WTC11 (cell line): ENCODE results near the gene SRPK3. TPM values are rescaled to one million over a fixed set of nuclear protein-coding genes. Genes with fewer than 3 reads are reported as not detected.

Experiments used
- ATAC-seq: fragments of 200-7000 bp; cut with Tn5 transposase; 2 replicates; pipeline ENCODE4 v1.10.0; 2021; ENCODE audit warnings: mild to moderate bottlenecking, moderate library complexity
- CTCF ChIA-PET: fragments of 300-600 bp; sonication (Branson Sonifier 250); formaldehyde crosslinking; loops from one replicate; lab custom pipeline; 2021; ENCODE audit warnings: antibody characterized with exemption; lab: Charles Lee
- POLR2A ChIA-PET: fragments of 350-600 bp; sonication (Branson Sonifier 250); formaldehyde crosslinking; loops from one replicate; lab custom pipeline; 2021; ENCODE audit warnings: antibody characterized with exemption; lab: Charles Lee
- DNase-seq: peaks from one replicate; pipeline ENCODE4 v3.0.0; 2021; ENCODE audit warnings: low spot score
- H3K27ac Mint-ChIP-seq: 2 replicates; pipeline ENCODE4 v1.8.0; 2021; ENCODE audit warnings: mixed read lengths
- H3K27me3 Mint-ChIP-seq: 2 replicates; pipeline ENCODE4 v1.8.0; 2021; ENCODE audit warnings: low read depth, mild to moderate bottlenecking, moderate library complexity, mixed read lengths
- H3K36me3 Mint-ChIP-seq: 2 replicates; pipeline ENCODE4 v1.8.0; 2021; ENCODE audit warnings: mixed read lengths
- H3K4me1 Mint-ChIP-seq: 2 replicates; pipeline ENCODE4 v1.8.0; 2022; ENCODE audit warnings: mixed read lengths
- H3K4me3 Mint-ChIP-seq: 2 replicates; pipeline ENCODE4 v1.8.0; 2021; ENCODE audit warnings: mild to moderate bottlenecking, moderate library complexity, mixed read lengths
- H3K9me3 Mint-ChIP-seq: 2 replicates; pipeline ENCODE4 v1.8.0; 2021; ENCODE audit warnings: mixed read lengths
- ARID4B ChIP-seq: sonication (generic); formaldehyde crosslinking; IDR thresholded peaks from 2 replicates; pipeline ENCODE4 v1.8.0; 2023; ENCODE audit warnings: missing genetic modification reagents, mild to moderate bottlenecking, borderline replicate concordance
- ATF3 ChIP-seq: sonication (generic); formaldehyde crosslinking; conservative IDR thresholded peaks from 2 replicates; pipeline ENCODE4 v1.8.1; 2022; ENCODE audit warnings: mild to moderate bottlenecking, missing genetic modification reagents
- E2F1 ChIP-seq: sonication (generic); formaldehyde crosslinking; IDR thresholded peaks from 2 replicates; pipeline ENCODE4 v1.8.0; 2022; ENCODE audit warnings: mild to moderate bottlenecking, missing genetic modification reagents
- FOXP1 ChIP-seq: sonication (generic); formaldehyde crosslinking; IDR thresholded peaks from 2 replicates; pipeline ENCODE4 v1.8.0; 2022; ENCODE audit warnings: missing genetic modification reagents, mild to moderate bottlenecking, moderate library complexity, borderline replicate concordance
- IRF1 ChIP-seq: sonication (generic); formaldehyde crosslinking; IDR thresholded peaks from 2 replicates; pipeline ENCODE4 v1.8.0; 2023; ENCODE audit warnings: missing genetic modification reagents
- JAZF1 ChIP-seq: fragments of 250-450 bp; sonication (Bioruptor Pico); IDR thresholded peaks from 2 replicates; pipeline ENCODE4 v1.9.0; 2021; ENCODE audit warnings: moderate library complexity, mild to moderate bottlenecking, inconsistent platforms
- RORB ChIP-seq: fragments of 250-450 bp; sonication (Bioruptor Pico); IDR thresholded peaks from 2 replicates; pipeline ENCODE4 v1.9.0; 2021; ENCODE audit warnings: mild to moderate bottlenecking
- SMAD3 ChIP-seq: sonication (generic); formaldehyde crosslinking; IDR thresholded peaks from 2 replicates; pipeline ENCODE4 v1.8.0; 2022; ENCODE audit warnings: missing genetic modification reagents, mild to moderate bottlenecking, borderline replicate concordance
- TEAD4 ChIP-seq: sonication (generic); formaldehyde crosslinking; IDR thresholded peaks from 2 replicates; pipeline ENCODE4 v1.8.0; 2022; ENCODE audit warnings: mild to moderate bottlenecking, missing genetic modification reagents
- ZNF396 ChIP-seq: fragments of 250-450 bp; sonication (Bioruptor Pico); IDR thresholded peaks from 2 replicates; pipeline ENCODE4 v1.8.0; 2021; ENCODE audit warnings: mild to moderate bottlenecking, moderate library complexity, borderline replicate concordance
- ZNF671 ChIP-seq: fragments of 250-450 bp; sonication (Bioruptor Pico); IDR thresholded peaks from 2 replicates; pipeline ENCODE4 v1.8.0; 2021; ENCODE audit warnings: mild to moderate bottlenecking
- total RNA-seq: library from RNA; stranded (reverse); gene quantifications from 3 replicates; pipeline ENCODE4 v1.2.3, GENCODE V29; 2021
- TF ChIP-seq, protein P1 (sequence below): sonication (generic); formaldehyde crosslinking; IDR thresholded peaks from 2 replicates; pipeline ENCODE4 v1.8.0; 2023; ENCODE audit warnings: mild to moderate bottlenecking, missing genetic modification reagents
- TF ChIP-seq, protein P2 (sequence below): sonication (generic); formaldehyde crosslinking; IDR thresholded peaks from 2 replicates; pipeline ENCODE4 v1.8.1; 2023; ENCODE audit warnings: mild to moderate bottlenecking, moderate library complexity, missing genetic modification reagents
- TF ChIP-seq, protein P3 (sequence below): sonication (generic); formaldehyde crosslinking; IDR thresholded peaks from 2 replicates; pipeline ENCODE4 v1.8.0; 2022; ENCODE audit warnings: mild to moderate bottlenecking, missing genetic modification reagents
- TF ChIP-seq, protein P4 (sequence below): sonication (generic); formaldehyde crosslinking; IDR thresholded peaks from 2 replicates; pipeline ENCODE4 v1.8.1; 2022; ENCODE audit warnings: low read depth, mild to moderate bottlenecking, moderate library complexity, missing genetic modification reagents, borderline replicate concordance

SRPK3 gene
- total RNA-seq, 1 experiment from 2014 or later, result not detected

- TF ChIP-seq, protein P1, sequence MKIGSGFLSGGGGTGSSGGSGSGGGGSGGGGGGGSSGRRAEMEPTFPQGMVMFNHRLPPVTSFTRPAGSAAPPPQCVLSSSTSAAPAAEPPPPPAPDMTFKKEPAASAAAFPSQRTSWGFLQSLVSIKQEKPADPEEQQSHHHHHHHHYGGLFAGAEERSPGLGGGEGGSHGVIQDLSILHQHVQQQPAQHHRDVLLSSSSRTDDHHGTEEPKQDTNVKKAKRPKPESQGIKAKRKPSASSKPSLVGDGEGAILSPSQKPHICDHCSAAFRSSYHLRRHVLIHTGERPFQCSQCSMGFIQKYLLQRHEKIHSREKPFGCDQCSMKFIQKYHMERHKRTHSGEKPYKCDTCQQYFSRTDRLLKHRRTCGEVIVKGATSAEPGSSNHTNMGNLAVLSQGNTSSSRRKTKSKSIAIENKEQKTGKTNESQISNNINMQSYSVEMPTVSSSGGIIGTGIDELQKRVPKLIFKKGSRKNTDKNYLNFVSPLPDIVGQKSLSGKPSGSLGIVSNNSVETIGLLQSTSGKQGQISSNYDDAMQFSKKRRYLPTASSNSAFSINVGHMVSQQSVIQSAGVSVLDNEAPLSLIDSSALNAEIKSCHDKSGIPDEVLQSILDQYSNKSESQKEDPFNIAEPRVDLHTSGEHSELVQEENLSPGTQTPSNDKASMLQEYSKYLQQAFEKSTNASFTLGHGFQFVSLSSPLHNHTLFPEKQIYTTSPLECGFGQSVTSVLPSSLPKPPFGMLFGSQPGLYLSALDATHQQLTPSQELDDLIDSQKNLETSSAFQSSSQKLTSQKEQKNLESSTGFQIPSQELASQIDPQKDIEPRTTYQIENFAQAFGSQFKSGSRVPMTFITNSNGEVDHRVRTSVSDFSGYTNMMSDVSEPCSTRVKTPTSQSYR, result no peak
- TF ChIP-seq FOXP1 (CRISPR knock-in tag), result no peak
- TF ChIP-seq, protein P2, sequence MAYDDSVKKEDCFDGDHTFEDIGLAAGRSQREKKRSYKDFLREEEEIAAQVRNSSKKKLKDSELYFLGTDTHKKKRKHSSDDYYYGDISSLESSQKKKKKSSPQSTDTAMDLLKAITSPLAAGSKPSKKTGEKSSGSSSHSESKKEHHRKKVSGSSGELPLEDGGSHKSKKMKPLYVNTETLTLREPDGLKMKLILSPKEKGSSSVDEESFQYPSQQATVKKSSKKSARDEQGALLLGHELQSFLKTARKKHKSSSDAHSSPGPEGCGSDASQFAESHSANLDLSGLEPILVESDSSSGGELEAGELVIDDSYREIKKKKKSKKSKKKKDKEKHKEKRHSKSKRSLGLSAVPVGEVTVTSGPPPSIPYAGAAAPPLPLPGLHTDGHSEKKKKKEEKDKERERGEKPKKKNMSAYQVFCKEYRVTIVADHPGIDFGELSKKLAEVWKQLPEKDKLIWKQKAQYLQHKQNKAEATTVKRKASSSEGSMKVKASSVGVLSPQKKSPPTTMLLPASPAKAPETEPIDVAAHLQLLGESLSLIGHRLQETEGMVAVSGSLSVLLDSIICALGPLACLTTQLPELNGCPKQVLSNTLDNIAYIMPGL (CRISPR knock-in tag), result no peak
- TF ChIP-seq IRF1 (CRISPR knock-in tag), result no peak
These were observed 4.2 kb upstream of the SRPK3 start (continued) for GRCh38 chrX:153776611-153777045.

DNA sequence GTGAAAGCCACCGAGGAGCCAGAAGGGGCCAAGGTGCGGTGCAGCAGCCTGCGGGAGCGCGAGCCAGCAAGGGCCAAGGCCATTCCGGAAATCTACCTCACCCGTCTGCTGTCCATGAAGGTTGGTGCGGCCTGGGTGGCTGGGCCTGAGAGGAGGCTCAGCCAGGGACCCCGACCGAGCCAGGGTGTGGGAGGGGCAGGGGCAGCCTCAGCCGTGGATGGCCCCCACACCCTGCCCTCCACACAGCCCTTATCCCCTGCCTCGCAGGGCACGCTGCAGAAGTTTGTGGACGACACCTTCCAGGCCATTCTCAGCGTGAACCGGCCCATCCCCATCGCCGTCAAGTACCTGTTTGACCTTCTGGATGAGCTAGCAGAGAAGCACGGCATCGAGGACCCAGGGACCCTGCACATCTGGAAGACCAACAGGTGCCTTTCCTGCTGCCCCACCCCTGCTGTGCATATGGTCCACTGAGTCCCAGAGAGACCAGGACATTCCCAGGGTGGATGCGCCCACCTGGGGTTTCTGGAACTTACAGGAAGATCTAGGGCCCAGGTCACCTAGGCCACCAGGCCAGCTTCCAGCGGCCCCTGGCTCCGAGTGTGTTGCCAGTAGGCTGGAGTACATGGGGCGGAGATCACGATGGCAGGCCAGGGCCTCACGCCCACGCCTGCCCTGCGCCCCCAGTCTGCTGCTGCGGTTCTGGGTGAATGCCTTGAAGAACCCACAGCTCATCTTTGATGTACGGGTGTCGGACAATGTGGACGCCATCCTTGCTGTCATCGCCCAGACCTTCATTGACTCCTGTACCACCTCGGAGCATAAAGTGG lies 3.4 kb upstream of the SRPK3 start:
- TF ChIP-seq, protein P2 (CRISPR knock-in tag), result no peak
- TF ChIP-seq ZNF671 (CRISPR knock-in tag), result no peak
- TF ChIP-seq, protein P3, sequence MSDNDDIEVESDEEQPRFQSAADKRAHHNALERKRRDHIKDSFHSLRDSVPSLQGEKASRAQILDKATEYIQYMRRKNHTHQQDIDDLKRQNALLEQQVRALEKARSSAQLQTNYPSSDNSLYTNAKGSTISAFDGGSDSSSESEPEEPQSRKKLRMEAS (CRISPR knock-in tag), result no peak
- TF ChIP-seq, protein P4, sequence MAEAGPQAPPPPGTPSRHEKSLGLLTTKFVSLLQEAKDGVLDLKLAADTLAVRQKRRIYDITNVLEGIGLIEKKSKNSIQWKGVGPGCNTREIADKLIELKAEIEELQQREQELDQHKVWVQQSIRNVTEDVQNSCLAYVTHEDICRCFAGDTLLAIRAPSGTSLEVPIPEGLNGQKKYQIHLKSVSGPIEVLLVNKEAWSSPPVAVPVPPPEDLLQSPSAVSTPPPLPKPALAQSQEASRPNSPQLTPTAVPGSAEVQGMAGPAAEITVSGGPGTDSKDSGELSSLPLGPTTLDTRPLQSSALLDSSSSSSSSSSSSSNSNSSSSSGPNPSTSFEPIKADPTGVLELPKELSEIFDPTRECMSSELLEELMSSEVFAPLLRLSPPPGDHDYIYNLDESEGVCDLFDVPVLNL (CRISPR knock-in tag), result no peak
- TF ChIP-seq SMAD3 (CRISPR knock-in tag), result no peak
- H3K36me3 Mint-ChIP-seq, result no peaks in the 10 kb centered on the region
- H3K9me3 Mint-ChIP-seq, result no peaks in the 10 kb centered on the region
- no peak overlapping the region for H3K4me3 Mint-ChIP-seq
- H3K27ac Mint-ChIP-seq, result no peak overlapping the region
- no peaks in the 10 kb centered on the region for H3K27me3 Mint-ChIP-seq
- no peak for DNase-seq
- ChIA-PET POLR2A (interaction anchor here (1.4 to 1.6 kb wide), 2 partner anchors 17 to 151 kb away, joined by 3 to 4 read pairs; partner anchors contain the start of genes IDH3G and SSR4), CTCF (interaction anchor here (0.6 to 2.8 kb wide), 10 partner anchors 10 to 648 kb away, joined by 3 to 12 read pairs (median 4); partner anchors contain the start of genes ARHGAP4, IDH3G and SSR4)
- no peaks in the 10 kb centered on the region; the same call in 1 of the 2 replicates for H3K4me1 Mint-ChIP-seq
- no peak for ATAC-seq

- ChIA-PET POLR2A (interaction anchor here (1.4 to 1.6 kb wide), 2 partner anchors 16 to 150 kb away, joined by 3 to 4 read pairs; partner anchors contain the start of genes IDH3G and SSR4), CTCF (interaction anchor here (1.0 to 2.8 kb wide), 13 partner anchors 10 to 169 kb away, joined by 3 to 12 read pairs (median 4); partner anchors contain the start of genes ARHGAP4, BCAP31, IDH3G and SSR4)
- Mint-ChIP-seq H3K9me3 (no peaks in the 10 kb centered on the region), H3K27ac (no peak overlapping the region), H3K4me3 (no peak overlapping the region), H3K27me3 (no peaks in the 10 kb centered on the region), H3K36me3 (no peaks in the 10 kb centered on the region), H3K4me1 (no peaks in the 10 kb centered on the region; the same call in 1 of the 2 replicates)
- no peak for TF ChIP-seq ATF3 (CRISPR knock-in tag)
- TF ChIP-seq JAZF1 (CRISPR knock-in tag), result no peak
- no peak for TF ChIP-seq RORB
- no peak for TF ChIP-seq ZNF396
- TF ChIP-seq E2F1 (CRISPR knock-in tag), result no peak
- TF ChIP-seq TEAD4 (CRISPR knock-in tag), result no peak
- TF ChIP-seq ARID4B (CRISPR knock-in tag), result no peak
- DNase-seq (no peak), ATAC-seq (no peak)
These were observed 2.7 kb upstream of the SRPK3 start for GRCh38 chrX:153778181-153778580.
